Middle frontal gyrus (tissue), 1 donor: Measurements from ENCODE around the gene RPS2.
A peak's percentile ranks its signal among the peaks of the same experiment; 100 is the strongest.

Experiments used
- DNase-seq: peaks from one replicate; pipeline ENCODE4 v3.0.0-alpha.2; 2015; ENCODE audit warnings: low spot score; ENCODE audit errors: extremely low spot score

Gene RPS2

DNA sequence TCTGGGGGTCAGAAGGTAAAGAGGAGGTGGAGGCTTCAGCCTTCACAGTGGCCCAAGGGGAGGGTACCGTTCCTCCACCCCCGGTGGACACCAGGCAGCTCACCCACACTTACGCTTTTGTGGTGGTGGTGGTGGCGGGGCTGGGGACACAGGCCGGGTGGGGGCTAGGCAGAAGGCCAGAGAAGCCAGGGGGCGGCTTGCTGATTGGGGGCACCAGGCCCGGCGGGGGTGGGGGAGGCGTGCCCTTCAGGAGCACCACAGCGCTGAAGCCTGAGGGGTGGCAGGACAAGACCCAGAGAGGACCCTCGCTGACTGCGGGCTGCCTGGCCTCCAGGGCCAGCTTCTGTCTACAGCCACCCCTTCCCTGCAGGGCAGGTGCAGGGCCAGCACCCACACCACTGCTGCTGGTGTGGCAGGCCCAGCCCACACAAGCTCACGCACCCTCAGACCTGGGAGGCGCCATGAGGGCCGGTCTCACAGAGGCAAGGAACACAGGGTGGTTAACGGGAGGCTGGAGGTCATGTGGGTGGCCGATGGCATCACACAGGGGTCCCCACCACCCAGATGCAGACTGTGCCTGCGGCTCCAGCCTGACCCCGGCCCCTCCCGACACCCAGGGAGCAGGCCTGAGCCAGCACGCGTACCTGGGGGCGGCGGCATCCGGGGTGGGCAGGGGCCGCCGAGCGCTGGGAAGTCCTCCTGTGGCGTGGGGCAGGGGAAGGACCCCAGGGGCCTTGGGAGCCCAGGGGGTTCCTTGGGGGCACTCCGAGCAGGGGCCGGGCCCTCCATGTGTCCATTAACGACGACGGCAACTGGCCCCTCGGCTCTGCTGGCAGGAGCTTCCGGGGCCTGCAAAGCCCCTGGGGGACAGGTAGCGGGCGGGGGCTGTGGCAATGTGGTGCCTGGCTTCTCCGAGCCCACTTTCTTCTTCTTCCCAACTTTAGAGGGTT is 34.5 kb upstream of the RPS2 start:
- DNase-seq: no peak

DNA sequence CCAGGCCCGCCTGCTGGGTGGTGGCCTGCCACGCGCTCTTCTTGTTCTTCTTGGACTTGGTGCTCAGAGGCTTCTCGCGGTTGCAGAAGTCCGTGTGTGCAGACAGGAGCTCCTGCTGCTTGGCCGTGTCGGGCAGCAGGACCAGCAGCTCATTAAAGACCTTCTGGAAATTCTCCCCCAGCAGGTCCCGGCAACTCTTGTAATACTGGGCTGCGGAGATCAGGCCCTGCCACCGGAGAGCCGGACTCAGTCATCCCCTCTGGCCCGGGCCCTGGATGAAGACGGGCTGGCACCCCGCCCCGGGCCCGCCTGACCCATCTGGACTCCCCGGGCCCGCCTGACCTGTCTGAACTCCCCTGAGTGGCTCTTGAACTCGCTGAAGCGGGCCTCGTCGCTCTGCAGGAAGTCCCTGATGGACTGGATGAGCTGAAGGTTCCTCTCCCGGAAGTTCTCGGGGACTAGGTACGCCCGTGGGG is 33.8 kb upstream of the RPS2 start:
- DNase-seq: no peak

- no peak for DNase-seq
Measured at GRCh38 chr16:1997494-1998359, 33.1 kb upstream of the RPS2 start.

GRCh38 chr16:1993731-1994131 is 29.1 kb upstream of the RPS2 start:
- no peak for DNase-seq

- no peak for DNase-seq
Measured at GRCh38 chr16:1992704-1993317, 28.2 kb upstream of the RPS2 start.

DNA sequence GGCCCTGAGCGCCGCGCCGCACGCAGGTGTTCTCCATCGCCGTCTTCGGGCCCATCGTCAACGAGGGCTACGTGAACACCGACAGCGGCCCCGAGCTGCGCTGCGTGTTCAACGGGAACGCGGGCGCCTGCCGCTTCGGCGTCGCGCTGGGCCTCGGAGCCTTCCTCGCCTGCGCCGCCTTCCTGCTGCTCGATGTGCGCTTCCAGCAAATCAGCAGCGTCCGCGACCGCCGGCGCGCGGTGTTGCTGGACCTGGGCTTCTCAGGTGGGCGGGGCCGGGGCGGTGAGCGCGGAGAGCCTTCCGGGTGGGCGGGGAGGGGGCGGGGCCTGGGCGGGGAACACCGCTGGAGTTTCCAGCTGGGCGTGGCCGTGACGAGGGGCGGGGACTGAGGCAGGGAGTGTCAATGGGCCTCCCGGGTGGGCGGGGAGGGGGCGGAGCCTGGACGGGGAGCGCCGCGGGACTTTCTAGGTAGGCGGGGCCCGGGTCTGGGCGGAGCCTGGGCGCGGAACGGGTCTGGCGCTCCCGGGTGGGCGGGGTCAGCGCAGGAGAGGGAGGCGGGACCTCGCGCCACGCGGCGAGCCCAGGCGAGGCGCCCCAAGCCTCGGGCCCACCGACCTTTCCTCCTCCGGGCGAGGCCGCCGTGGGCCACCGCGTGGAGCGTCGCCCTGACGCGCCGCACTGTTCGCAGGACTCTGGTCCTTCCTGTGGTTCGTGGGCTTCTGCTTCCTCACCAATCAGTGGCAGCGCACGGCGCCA is 27.5 kb upstream of the RPS2 start:
- peak; percentile 53 for DNase-seq

GRCh38 chr16:1991588-1991947 is 26.9 kb upstream of the RPS2 start:
- no peak for DNase-seq

DNA sequence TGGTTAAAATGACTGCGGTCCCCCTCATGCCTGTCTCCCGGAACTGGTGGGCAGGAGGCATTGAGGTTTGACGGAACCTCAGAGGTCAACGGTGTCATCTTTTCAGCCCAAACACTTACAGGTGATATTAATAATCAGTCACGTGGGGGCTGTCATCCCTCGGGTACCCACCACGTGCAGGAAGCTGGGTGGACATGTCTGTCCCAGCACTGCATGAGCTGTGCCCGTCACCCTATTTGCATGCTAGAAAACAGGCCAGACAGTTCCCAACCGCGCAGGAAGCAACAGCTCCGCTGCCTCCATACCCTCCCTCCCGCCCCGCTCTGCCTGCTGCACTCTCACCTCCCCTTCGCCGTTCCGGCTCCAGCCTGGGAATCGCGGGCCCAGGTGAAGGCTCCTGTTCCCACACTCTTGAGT is 26.5 kb upstream of the RPS2 start:
- no peak for DNase-seq

DNA sequence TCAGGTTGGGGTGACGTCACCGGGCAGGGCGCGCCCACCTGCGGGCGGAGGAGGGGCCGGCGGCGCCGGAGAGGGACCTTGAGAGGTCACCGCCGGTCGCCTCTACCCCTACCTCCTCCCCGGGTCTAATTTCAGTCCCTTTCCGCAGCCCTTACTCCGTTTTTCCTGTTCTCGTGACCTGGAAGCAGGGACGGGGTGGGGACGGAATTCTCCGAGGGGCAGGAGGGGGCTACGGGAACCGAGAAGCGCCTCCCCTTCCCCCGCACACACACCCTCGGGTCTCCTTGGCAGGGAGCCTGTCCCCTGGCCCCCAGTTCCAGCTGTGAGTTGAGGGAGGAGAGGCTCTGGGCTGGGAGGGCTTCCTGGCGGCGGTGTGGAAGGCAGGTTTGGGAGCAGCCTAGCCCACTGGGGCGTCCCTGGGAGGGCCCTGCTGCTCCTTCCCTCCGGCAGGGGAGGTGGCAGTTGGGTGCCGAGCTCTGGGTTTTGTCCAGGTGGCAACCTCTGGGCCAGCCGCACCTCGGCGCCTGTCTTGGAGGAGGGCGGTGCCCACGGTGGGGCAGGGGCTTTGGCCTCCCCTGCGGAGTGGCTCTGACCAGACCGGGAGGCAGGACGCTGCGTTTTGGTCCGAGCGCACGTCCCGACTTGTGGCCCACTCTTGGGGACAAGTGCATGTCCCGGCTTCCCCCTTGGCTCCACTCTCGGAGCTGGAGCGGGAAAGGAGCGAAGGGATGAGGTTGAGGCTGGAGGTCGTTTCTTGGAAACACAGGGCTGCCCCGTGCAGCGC is 25.9 kb upstream of the RPS2 start:
- no peak for DNase-seq

DNA sequence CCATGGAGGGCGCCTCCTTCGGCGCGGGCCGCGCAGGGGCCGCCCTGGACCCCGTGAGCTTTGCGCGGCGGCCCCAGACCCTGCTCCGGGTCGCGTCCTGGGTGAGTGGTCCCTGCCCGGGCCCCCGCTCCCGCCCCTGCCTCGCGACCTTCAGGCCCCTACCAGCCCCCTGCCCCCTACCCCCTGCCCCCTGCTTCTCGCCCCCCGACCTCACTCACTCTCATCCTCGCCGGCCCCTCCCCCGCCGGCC is 25.4 kb upstream of the RPS2 start:
- no peak for DNase-seq

DNA sequence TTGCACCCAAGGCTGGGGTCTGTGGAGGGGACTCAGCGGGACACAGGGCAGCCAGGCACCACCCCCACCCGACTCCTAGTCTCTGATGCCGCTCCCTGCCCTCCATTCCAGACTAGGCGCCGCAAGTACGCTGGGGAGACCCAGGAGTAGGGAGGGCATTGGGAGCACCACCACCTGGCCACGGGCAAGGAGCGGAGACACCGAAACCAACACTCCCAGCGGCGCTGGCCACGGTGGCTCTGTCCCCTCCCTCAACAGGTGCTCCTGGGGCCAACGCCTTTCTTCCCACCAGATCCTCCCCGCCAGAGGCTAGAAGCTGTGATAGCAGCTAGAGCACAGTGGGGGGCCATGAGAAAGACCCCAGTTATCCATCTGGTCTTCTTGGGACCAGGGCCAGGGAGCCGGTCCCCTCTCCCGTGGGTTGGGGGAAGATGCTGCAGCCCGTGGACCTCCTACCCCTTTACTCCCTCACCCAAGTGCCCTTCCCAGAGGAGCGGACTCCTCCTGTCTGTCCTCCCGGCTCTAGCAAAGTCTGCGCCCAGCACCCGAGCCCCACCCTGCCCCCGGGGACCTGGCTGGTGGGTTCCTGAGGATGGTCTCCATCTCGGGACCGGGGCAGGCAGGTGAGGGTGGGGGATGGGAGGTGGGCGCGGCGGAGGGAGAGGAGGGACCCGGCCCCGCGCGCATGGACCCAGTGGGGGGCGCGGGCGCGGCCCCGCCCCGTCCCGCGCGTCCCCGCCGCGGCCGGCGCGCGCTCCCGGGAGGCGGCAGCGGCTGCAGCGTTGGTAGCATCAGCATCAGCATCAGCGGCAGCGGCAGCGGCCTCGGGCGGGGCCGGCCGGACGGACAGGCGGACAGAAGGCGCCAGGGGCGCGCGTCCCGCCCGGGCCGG is 24.8 kb upstream of the RPS2 start, which contains the start of gene SYNGR3:
TSS of gene SYNGR3 (plus strand) at position 762 of the 892 bp plus-strand sequence. CDS start 133 bp downstream, outside the sequence.
- DNase-seq: no peak

DNA sequence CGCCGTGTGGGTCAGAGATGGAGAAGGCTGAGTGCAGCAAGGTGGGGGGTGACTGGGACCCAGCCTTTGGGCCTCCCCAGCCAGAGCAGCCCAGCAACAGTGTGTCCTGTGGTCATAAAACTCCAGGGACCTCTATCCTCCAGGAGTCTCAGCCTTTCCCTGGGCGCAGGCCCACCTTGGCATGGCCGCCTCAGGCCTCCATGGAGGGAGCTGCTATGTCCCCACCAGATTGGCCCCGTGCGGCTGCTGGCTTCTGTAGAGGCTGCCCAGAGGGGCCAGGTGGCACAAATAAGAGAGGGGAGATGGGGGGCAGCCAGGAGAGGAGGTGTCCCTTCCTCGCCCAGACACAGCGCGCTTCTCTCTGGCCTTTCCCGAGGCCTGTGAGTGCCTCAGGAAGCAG is 22.6 kb upstream of the RPS2 start:
- DNase-seq: no peak

GRCh38 chr16:1985466-1986150 is 21.0 kb upstream of the RPS2 start:
- DNase-seq: no peak

- DNase-seq: no peak
Measured at GRCh38 chr16:1984347-1985225, 20.0 kb upstream of the RPS2 start.

DNA sequence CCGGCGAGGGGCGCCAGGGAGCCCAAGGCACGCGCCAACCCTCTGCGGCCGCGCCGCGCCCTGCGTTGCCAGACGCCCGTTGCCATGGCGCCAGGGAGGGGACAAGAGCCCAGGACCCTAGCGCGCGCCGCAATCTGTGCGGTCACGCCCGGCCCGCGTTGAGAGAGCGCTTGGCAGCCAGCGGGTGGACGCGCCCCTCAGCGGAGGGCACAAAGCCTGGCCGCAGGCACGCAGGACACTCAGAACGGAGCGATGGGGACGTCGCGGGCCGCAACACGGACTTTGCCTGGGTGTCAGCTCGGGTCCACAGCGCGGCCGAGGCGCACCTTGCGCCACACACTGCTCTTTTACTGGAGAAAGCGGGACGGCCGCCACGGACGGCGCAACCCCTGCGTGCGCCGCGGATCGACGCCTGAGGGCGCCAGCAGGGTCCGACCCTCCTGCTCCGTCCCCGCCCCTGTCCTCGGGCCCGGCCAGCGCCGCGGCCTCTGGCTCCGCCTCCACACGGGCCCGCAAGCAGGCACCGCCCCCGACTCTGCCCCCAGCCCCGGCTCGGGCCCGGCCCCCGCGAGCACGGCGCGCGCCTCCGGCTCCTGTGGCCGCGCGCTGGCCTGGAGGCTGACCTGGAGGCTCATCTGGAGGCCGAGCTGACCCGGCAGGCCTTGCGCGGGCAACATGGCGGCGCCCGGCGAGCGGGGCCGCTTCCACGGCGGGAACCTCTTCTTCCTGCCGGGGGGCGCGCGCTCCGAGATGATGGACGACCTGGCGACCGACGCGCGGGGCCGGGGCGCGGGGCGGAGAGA is 19.1 kb upstream of the RPS2 start, which contains the start of gene GFER:
TSS of gene GFER (plus strand) at position 650 of the 803 bp plus-strand sequence. CDS start at position 676, 26 bp downstream.
- peak; percentile 74 for DNase-seq

GRCh38 chr16:1982991-1983543 is 18.4 kb upstream of the RPS2 start:
- no peak for DNase-seq
